ENCODE results near the gene SH3PXD2A. TPM values are rescaled to one million over a fixed set of nuclear protein-coding genes. Genes with fewer than 3 reads are reported as not detected.
A peak's percentile ranks its signal among the peaks of the same experiment; 100 is the strongest.

SH3PXD2A gene
- total and polyA plus RNA-seq, 9 of the 15 experiments (the other 6 are each of a cell fraction or from before 2014, with no cell fraction given): 0.41 to 9.3 (median 2.5) TPM

GRCh38 chr10:103612462-103613365 lies 242.7 kb downstream of the SH3PXD2A start (continued):
- 0 out of 4 replicates have a peak, but pooled peaks of 1 of the 2 experiments have one; percentile 35 for TF ChIP-seq MNT (conservative IDR thresholded peaks at IDR 0.05)
- peak; percentile 45; the same call in 1 of the 2 replicates for TF ChIP-seq CBFA2T3 (IDR thresholded peaks at IDR 0.05)
- no peak for TF ChIP-seq ZNF668 (CRISPR knock-in tag; IDR thresholded peaks at IDR 0.05)
- peak; percentile 93 for TF ChIP-seq JUND (IDR thresholded peaks at IDR 0.05; ENCODE audit: borderline replicate concordance, low read depth, low read length)
- peak; percentile 70; the same call in 2 of the 3 replicates for TF ChIP-seq JUND (tag; IDR thresholded peaks at IDR 0.05; ENCODE audit: borderline replicate concordance, low read depth, low read length)
- TF ChIP-seq RAD21 (CRISPR knock-in tag; conservative IDR thresholded peaks at IDR 0.05 in 1 of 2, IDR thresholded peaks at IDR 0.05 in 1 of 2): peak in 1 of 2 experiments; percentile 36; a peak in 2 of 4 replicates
- peak; percentile 72 for TF ChIP-seq USF1 (CRISPR knock-in tag; IDR thresholded peaks at IDR 0.05)
- TF ChIP-seq SIN3A (IDR thresholded peaks at IDR 0.05; ENCODE audit: borderline replicate concordance in 2 of 2, control insufficient read depth in 1 of 2, low read depth in 2 of 2, low read length in 2 of 2): no peak
- TF ChIP-seq NR2C1 (IDR thresholded peaks at IDR 0.05): peak; percentile 54
- peak; percentile 81 for TF ChIP-seq NR2C1 (tag; IDR thresholded peaks at IDR 0.05)
- TF ChIP-seq NR2C2 (CRISPR knock-in tag; IDR thresholded peaks at IDR 0.05): no peak
- TF ChIP-seq NR2C2 (tag; IDR thresholded peaks at IDR 0.05): peak; percentile 90

All from K562 (cell line).